GM18909 (cell line): ENCODE measurements around the gene DQX1.
"Not testable (repeated sequence)": the region's sequence is repeated elsewhere in the genome, so short reads cannot be mapped to it uniquely, and the experiment has no call there.

Source experiments
- ATAC-seq: cut with Tn5 transposase; IDR thresholded peaks from one replicate; pipeline ENCODE4 v1.9.1; 2021; ENCODE audit warnings: mild to moderate bottlenecking; ENCODE audit not compliant: unreplicated experiment, poor library complexity

Gene DQX1

GRCh38 chr2:74525717-74526648, at the start of gene DQX1:
DQX1 (minus strand) TSS chr2:74526231; CDS start chr2:74525729, 502 bp downstream.
- ATAC-seq: no peak

- ATAC-seq: no peak
Measured at GRCh38 chr2:74575320-74575719, 49.3 kb upstream of the DQX1 start.

GRCh38 chr2:74573747-74574562, 47.9 kb upstream of the DQX1 start:
- peak; percentile 56 for ATAC-seq

GRCh38 chr2:74572178-74572925, 46.3 kb upstream of the DQX1 start:
- no peak for ATAC-seq

GRCh38 chr2:74571058-74571457, 45.0 kb upstream of the DQX1 start:
- peak; percentile 58 for ATAC-seq

GRCh38 chr2:74569686-74570085, 43.7 kb upstream of the DQX1 start:
- ATAC-seq: no peak

GRCh38 chr2:74567881-74568280, 41.9 kb upstream of the DQX1 start:
- no peak for ATAC-seq

- no peak for ATAC-seq
Measured at GRCh38 chr2:74566754-74567085, 40.7 kb upstream of the DQX1 start.

GRCh38 chr2:74566076-74566753, 40.2 kb upstream of the DQX1 start:
- ATAC-seq: no peak

- no peak for ATAC-seq
Measured at GRCh38 chr2:74564222-74564621, 38.2 kb upstream of the DQX1 start.

- ATAC-seq: no peak
Measured at GRCh38 chr2:74562126-74562775, 36.2 kb upstream of the DQX1 start.

- ATAC-seq: not testable (repeated sequence)
Measured at GRCh38 chr2:74561022-74561421, 35.0 kb upstream of the DQX1 start.

- no peak for ATAC-seq
Measured at GRCh38 chr2:74560591-74560990, 34.6 kb upstream of the DQX1 start.

GRCh38 chr2:74559912-74560311, 33.9 kb upstream of the DQX1 start:
- no peak for ATAC-seq

GRCh38 chr2:74558284-74559230, 32.5 kb upstream of the DQX1 start:
- ATAC-seq: no peak

GRCh38 chr2:74556831-74557370, 30.9 kb upstream of the DQX1 start:
- ATAC-seq: no peak

- ATAC-seq: no peak
Measured at GRCh38 chr2:74556159-74556558, 30.1 kb upstream of the DQX1 start.

GRCh38 chr2:74555610-74556103, 29.6 kb upstream of the DQX1 start:
- no peak for ATAC-seq
